B cell (primary cell): ENCODE data around the gene CEP290. TPM values are rescaled to one million over a fixed set of nuclear protein-coding genes. Genes with fewer than 3 reads are reported as not detected.

Experiments used
- ATAC-seq: fragments of 200-7000 bp; cut with Tn5 transposase; one replicate; pipeline ENCODE4 v1.10.0; 2021; ENCODE audit warnings: low read depth, mild to moderate bottlenecking, moderate number of reproducible peaks, moderate library complexity
- CTCF ChIA-PET: fragments of 350-600 bp; sonication (Branson Sonifier 250); formaldehyde crosslinking; loops from one replicate; lab custom pipeline; 2021; ENCODE audit warnings: antibody characterized with exemption, inconsistent platforms; lab: Charles Lee
- POLR2A ChIA-PET: fragments of 350-600 bp; sonication (Branson Sonifier 250); formaldehyde crosslinking; loops from one replicate; lab custom pipeline; 2021; ENCODE audit warnings: antibody characterized with exemption; lab: Charles Lee
- DNase-seq: peaks from one replicate; pipeline ENCODE4 v3.0.0; 2013
- H2AFZ ChIP-seq: 2 replicates; pipeline ENCODE4 v1.6.1; 2012; ENCODE audit warnings: mild to moderate bottlenecking, low read depth, low read length; ENCODE audit not compliant: insufficient read depth, poor library complexity, severe bottlenecking
- H3K27ac ChIP-seq, 2 donors: 1 replicate in 1 of 2; 2 replicates in 1 of 2; pipeline ENCODE4 v1.5.1; 2012 to 2013; ENCODE audit warnings: low read length in 2 of 2, mild to moderate bottlenecking in 2 of 2, moderate library complexity in 1 of 2
- H3K27me3 ChIP-seq, 4 experiments: fragments of 200-600 bp in 1 of 4; sonication (generic) in 1 of 4; replicated peaks in 1 of 4; 1 replicate in 2 of 4; 2 replicates in 2 of 4; pipeline versions ENCODE4 v1.6.1 to v1.7.0; 2013 to 2016; ENCODE audit warnings: low read length in 3 of 4, mild to moderate bottlenecking in 2 of 4, mixed read lengths in 1 of 4, moderate library complexity in 1 of 4; ENCODE audit not compliant: insufficient read depth in 4 of 4, control insufficient read depth in 3 of 4; ENCODE audit errors: control extremely low read depth in 1 of 4
- H3K36me3 ChIP-seq, 2 experiments: replicated peaks in 1 of 2; 1 replicate in 1 of 2; 2 replicates in 1 of 2; pipeline versions ENCODE4 v1.6.1 to v1.7.1; 2013; ENCODE audit warnings: low read length in 1 of 2; ENCODE audit not compliant: insufficient read depth in 2 of 2, control insufficient read depth in 1 of 2; ENCODE audit errors: control extremely low read depth in 1 of 2, extremely low read depth in 1 of 2
- H3K4me1 ChIP-seq, 2 donors: fragments of 200-600 bp in 1 of 2; sonication (generic) in 1 of 2; 1 replicate in 1 of 2; 2 replicates in 1 of 2; pipeline versions ENCODE4 v1.5.1 to v1.6.1; 2013 to 2017; ENCODE audit warnings: low read length in 2 of 2; ENCODE audit not compliant: control insufficient read depth in 2 of 2, insufficient read depth in 2 of 2
- H3K4me2 ChIP-seq: replicated peaks from 2 replicates; pipeline ENCODE3; 2012; ENCODE audit warnings: mild to moderate bottlenecking, low read depth, low read length; ENCODE audit not compliant: poor library complexity, severe bottlenecking
- H3K4me3 ChIP-seq, 5 experiments: fragments of 200-600 bp in 1 of 5; sonication (generic) in 1 of 5; 1 replicate in 3 of 5; 2 replicates in 2 of 5; pipeline versions ENCODE4 v1.5.1 to v1.7.0; 2011 to 2016; ENCODE audit warnings: low read length in 4 of 5, mild to moderate bottlenecking in 4 of 5, low read depth in 2 of 5, control low read depth in 1 of 5, moderate library complexity in 1 of 5; ENCODE audit not compliant: insufficient read depth in 1 of 5; ENCODE audit errors: control extremely low read depth in 1 of 5, extremely low read depth in 1 of 5
- H3K79me2 ChIP-seq: fragments of 200-600 bp; sonication (generic); one replicate; pipeline ENCODE4 v1.6.0; 2016; ENCODE audit warnings: low read length; ENCODE audit not compliant: control insufficient read depth, insufficient read depth
- H3K9ac ChIP-seq: fragments of 200-600 bp; sonication (generic); 2 replicates; pipeline ENCODE4 v1.6.1; 2017; ENCODE audit warnings: mild to moderate bottlenecking, low read length, moderate library complexity
- H3K9me3 ChIP-seq, 3 donors: one replicate each; pipeline versions ENCODE4 v1.6.1 to v1.7.1; 2013; ENCODE audit warnings: low read length in 2 of 3; ENCODE audit not compliant: control insufficient read depth in 2 of 3, insufficient read depth in 1 of 3; ENCODE audit errors: control extremely low read depth in 1 of 3
- H4K20me1 ChIP-seq: 2 replicates; pipeline ENCODE4 v1.6.0; 2012; ENCODE audit warnings: mild to moderate bottlenecking, low read length; ENCODE audit not compliant: insufficient read depth, control insufficient read depth, poor library complexity, severe bottlenecking
- H3K27ac Mint-ChIP-seq: one replicate; pipeline ENCODE4 v1.8.0; 2021; ENCODE audit warnings: mixed read lengths
- H3K27me3 Mint-ChIP-seq: one replicate; pipeline ENCODE4 v1.8.0; 2021; ENCODE audit warnings: mixed read lengths
- H3K4me1 Mint-ChIP-seq: one replicate; pipeline ENCODE4 v1.8.0; 2021; ENCODE audit warnings: mixed read lengths
- H3K4me3 Mint-ChIP-seq: one replicate; pipeline ENCODE4 v1.8.0; 2021; ENCODE audit warnings: mixed read lengths
- H3K9me3 Mint-ChIP-seq: one replicate; pipeline ENCODE4 v1.8.0; 2022; ENCODE audit warnings: mixed read lengths; ENCODE audit not compliant: insufficient read depth
- EZH2 ChIP-seq: IDR thresholded peaks from 2 replicates; pipeline ENCODE4 v1.6.1; 2012; ENCODE audit warnings: borderline replicate concordance, low read depth, mild to moderate bottlenecking, moderate library complexity, low read length; ENCODE audit not compliant: insufficient read depth, poor library complexity, severe bottlenecking
- WGBS: methylation state at CpG from one replicate; pipeline ENCODE4 v1.1.5; 2013; ENCODE audit warnings: missing lambda C conversion rate; ENCODE audit not compliant: insufficient coverage; 5-methylcytosine and 5-hydroxymethylcytosine counted together
- intact Hi-C: fragments of 100-400 bp; cut with micrococcal nuclease; formaldehyde crosslinking; loops from one replicate; pipeline ENCODE4 v1.10.0; 2022
- polyA plus RNA-seq: library from polyadenylated mRNA; depleted of rRNA; stranded (reverse); fragments of >200 nt; gene quantifications from 2 replicates; pipeline ENCODE4 v1.2.3, GENCODE V29; 2012
- total RNA-seq, 2 donors: library from RNA; stranded (reverse); fragments of 120-200 nt in 1 of 2; gene quantifications; 1 replicate in 1 of 2; 2 replicates in 1 of 2; pipeline versions ENCODE4 v1.2.3 to v1.2.4, GENCODE V29; 2013 to 2022
- TF ChIP-seq, protein P1 (sequence below): fragments of 200-600 bp; IDR thresholded peaks from one replicate; pipeline ENCODE4 v1.8.0; 2022; ENCODE audit warnings: antibody characterized with exemption, mild to moderate bottlenecking

CEP290 gene
- total and polyA plus RNA-seq, 2 donors (not counting 1 experiment from before 2014, with no cell fraction given): 2.6 to 27.3 TPM

DNA sequence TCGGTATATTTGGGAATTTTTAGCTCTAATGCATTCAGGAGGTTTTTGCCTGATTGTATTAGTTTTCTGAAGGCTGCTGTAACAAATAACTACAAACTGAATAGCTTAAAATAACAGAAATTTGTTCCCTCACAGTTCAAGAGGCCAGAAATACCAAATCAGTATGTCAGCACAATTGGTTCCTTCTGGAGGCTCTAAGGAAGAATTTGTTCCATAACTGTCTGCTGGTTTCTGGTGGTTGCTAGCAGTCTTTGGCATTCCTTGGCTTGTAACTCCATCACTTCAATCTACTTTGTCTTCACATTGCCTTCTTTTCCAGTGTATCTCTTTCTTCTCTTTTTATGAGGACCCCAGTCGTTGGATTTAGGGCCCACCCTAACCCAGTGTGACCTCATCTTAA, 21.5 kb upstream of the CEP290 start:
- intact Hi-C loops: no loop called here
- peaks cover 7 to 28% of the 10 kb centered on the region in 2 experiments for H3K36me3 ChIP-seq
- ChIA-PET POLR2A (no interaction called here), CTCF (no interaction called here)
- no peak overlapping the region for H2AFZ ChIP-seq
- DNase-seq (no peak), ATAC-seq (no peak)
- H3K27ac ChIP-seq: no peak overlapping the region
- H3K9ac ChIP-seq: no peak overlapping the region
- TF ChIP-seq, protein P1, sequence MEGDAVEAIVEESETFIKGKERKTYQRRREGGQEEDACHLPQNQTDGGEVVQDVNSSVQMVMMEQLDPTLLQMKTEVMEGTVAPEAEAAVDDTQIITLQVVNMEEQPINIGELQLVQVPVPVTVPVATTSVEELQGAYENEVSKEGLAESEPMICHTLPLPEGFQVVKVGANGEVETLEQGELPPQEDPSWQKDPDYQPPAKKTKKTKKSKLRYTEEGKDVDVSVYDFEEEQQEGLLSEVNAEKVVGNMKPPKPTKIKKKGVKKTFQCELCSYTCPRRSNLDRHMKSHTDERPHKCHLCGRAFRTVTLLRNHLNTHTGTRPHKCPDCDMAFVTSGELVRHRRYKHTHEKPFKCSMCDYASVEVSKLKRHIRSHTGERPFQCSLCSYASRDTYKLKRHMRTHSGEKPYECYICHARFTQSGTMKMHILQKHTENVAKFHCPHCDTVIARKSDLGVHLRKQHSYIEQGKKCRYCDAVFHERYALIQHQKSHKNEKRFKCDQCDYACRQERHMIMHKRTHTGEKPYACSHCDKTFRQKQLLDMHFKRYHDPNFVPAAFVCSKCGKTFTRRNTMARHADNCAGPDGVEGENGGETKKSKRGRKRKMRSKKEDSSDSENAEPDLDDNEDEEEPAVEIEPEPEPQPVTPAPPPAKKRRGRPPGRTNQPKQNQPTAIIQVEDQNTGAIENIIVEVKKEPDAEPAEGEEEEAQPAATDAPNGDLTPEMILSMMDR: no peak
- TF ChIP-seq EZH2: no peak
- no peaks in the 10 kb centered on the region for H3K79me2 ChIP-seq
- no peak overlapping the region for H3K4me3 Mint-ChIP-seq
- H3K4me1 ChIP-seq: no peaks in the 10 kb centered on the region
- no peaks in the 10 kb centered on the region for H3K27me3 Mint-ChIP-seq
- H3K4me2 ChIP-seq: no peak overlapping the region
- H3K27ac Mint-ChIP-seq: no peak overlapping the region
- no peaks in the 10 kb centered on the region for H3K9me3 ChIP-seq
- no peak overlapping the region for H3K4me3 ChIP-seq
- H3K9me3 Mint-ChIP-seq: no peaks in the 10 kb centered on the region
- H3K27me3 ChIP-seq: no peaks in the 10 kb centered on the region
- no peaks in the 10 kb centered on the region for H4K20me1 ChIP-seq
- WGBS: 100% methylated on average over 1 of the region's 2 CpGs
- H3K4me1 Mint-ChIP-seq: no peaks in the 10 kb centered on the region

DNA sequence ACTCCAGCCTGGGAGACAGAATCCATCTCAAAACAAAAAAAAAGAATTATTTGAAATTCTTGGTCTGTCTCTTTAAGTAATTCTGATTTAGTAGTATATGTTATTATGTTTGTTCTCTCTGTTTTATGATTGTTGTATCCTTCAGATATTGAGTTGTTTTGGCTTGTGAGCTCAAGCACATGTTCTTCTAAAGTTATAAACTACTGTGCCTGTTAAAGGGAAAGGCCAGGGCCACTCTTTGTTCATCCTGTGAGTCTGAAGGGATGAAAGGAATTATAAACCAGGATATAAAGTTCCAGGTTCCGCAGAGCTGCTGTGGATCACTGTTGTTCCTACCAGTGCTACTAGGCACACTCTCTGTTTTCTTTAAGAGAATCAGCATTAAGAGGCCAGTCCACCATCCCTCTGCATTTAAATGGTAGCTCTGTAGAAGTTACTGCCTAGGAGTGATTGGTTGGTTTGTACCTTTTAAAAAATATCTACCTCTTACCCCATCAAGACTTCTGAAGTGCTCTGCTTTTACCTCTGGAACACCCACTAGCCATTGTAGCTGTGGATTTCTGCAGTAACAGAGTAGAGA, 14.3 kb upstream of the CEP290 start:
- H3K4me1 Mint-ChIP-seq: no peaks in the 10 kb centered on the region
- no peaks in the 10 kb centered on the region for H3K27me3 Mint-ChIP-seq

More for the DNA sequence above, 14.3 kb upstream of the CEP290 start:
- H3K79me2 ChIP-seq: no peaks in the 10 kb centered on the region
- H3K9ac ChIP-seq: no peak overlapping the region
- Mint-ChIP-seq H3K4me3 (no peak overlapping the region), H3K27ac (no peak overlapping the region), H3K9me3 (no peaks in the 10 kb centered on the region)
- H3K4me1 ChIP-seq: no peaks in the 10 kb centered on the region
- ChIA-PET POLR2A (no interaction called here), CTCF (no interaction called here)
- H3K27ac ChIP-seq: no peak overlapping the region
- intact Hi-C loops: no loop called here
- H3K36me3 ChIP-seq: peaks cover 2 to 14% of the 10 kb centered on the region in 2 experiments
- no peak for DNase-seq
- no peak overlapping the region for H2AFZ ChIP-seq
- H3K4me2 ChIP-seq: no peak overlapping the region
- H4K20me1 ChIP-seq: no peaks in the 10 kb centered on the region
- WGBS: no CpG with 5 or more reads among the region's 1 CpG
- H3K4me3 ChIP-seq: no peak overlapping the region
- no peaks in the 10 kb centered on the region for H3K27me3 ChIP-seq
- no peak for ATAC-seq
- no peaks in the 10 kb centered on the region for H3K9me3 ChIP-seq
- no peak for TF ChIP-seq EZH2
- TF ChIP-seq, protein P1: no peak
